Breast epithelium (tissue), 3 donors: ENCODE data around the gene DDX41.

ENCODE experiments used
- POLR2A ChIP-seq: fragments of 450-650 bp; IDR thresholded peaks from one replicate; pipeline ENCODE4 v1.6.1; 2016; ENCODE audit warnings: antibody characterized with exemption, mild to moderate bottlenecking, moderate library complexity
- TF ChIP-seq, protein P1 (sequence below), 3 donors: fragments of 450-650 bp; IDR thresholded peaks; one replicate each; pipeline ENCODE4 v1.5.1; 2016 to 2017; ENCODE audit warnings: antibody characterized with exemption in 3 of 3, mild to moderate bottlenecking in 3 of 3, moderate library complexity in 3 of 3

DNA sequence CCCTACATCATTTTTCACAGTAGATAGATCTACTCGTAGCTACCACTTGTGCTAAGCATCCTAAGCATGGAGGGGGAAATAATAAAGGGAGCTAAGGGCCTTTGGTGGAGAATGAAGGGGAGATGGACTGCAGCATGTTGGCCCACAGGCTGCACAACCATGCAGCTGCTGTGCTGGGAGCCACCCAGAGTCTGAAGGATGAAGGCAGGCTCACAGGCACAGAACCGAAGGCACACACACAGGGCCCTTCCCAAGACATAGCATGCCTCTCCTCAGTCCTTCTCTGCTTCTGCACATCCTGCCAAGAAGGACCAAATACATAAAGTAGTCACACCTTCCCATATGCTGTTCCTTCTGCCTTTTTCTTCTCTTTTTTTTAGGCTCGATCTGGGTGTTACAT is 31.0 kb upstream of the DDX41 start:
- TF ChIP-seq, protein P1, sequence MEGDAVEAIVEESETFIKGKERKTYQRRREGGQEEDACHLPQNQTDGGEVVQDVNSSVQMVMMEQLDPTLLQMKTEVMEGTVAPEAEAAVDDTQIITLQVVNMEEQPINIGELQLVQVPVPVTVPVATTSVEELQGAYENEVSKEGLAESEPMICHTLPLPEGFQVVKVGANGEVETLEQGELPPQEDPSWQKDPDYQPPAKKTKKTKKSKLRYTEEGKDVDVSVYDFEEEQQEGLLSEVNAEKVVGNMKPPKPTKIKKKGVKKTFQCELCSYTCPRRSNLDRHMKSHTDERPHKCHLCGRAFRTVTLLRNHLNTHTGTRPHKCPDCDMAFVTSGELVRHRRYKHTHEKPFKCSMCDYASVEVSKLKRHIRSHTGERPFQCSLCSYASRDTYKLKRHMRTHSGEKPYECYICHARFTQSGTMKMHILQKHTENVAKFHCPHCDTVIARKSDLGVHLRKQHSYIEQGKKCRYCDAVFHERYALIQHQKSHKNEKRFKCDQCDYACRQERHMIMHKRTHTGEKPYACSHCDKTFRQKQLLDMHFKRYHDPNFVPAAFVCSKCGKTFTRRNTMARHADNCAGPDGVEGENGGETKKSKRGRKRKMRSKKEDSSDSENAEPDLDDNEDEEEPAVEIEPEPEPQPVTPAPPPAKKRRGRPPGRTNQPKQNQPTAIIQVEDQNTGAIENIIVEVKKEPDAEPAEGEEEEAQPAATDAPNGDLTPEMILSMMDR (IDR thresholded peaks at IDR 0.05) = no peak
- TF ChIP-seq POLR2A = no peak
